Fibroblast of peridontal ligament (primary cell): ENCODE data around the gene LAMA2.
A peak's percentile ranks its signal among the peaks of the same experiment; 100 is the strongest.

Source experiments
- DNase-seq: peaks from one replicate; pipeline ENCODE4 v3.0.0-alpha.2; 2010; ENCODE audit errors: extremely low read depth

Gene LAMA2

GRCh38 chr6:129440691-129441090, 557.8 kb downstream of the LAMA2 start:
- peak; percentile 24 for DNase-seq

GRCh38 chr6:129444683-129445082, 561.7 kb downstream of the LAMA2 start:
- DNase-seq: no peak

- peak; percentile 6 for DNase-seq
These were observed 563.6 kb downstream of the LAMA2 start for GRCh38 chr6:129446272-129447197.

GRCh38 chr6:129447198-129447565, 564.2 kb downstream of the LAMA2 start:
- no peak for DNase-seq

- DNase-seq: no peak
These were observed 566.0 kb downstream of the LAMA2 start for GRCh38 chr6:129448965-129449364.

- DNase-seq: no peak
These were observed 568.2 kb downstream of the LAMA2 start for GRCh38 chr6:129451187-129451586.

- no peak for DNase-seq
These were observed 570.1 kb downstream of the LAMA2 start for GRCh38 chr6:129453073-129453472.

- peak; percentile 22 for DNase-seq
These were observed 571.5 kb downstream of the LAMA2 start for GRCh38 chr6:129454488-129454887.

- DNase-seq: no peak
These were observed 572.3 kb downstream of the LAMA2 start for GRCh38 chr6:129455126-129455769.

GRCh38 chr6:129460221-129460620, 577.3 kb downstream of the LAMA2 start:
- no peak for DNase-seq

- no peak for DNase-seq
These were observed 586.2 kb downstream of the LAMA2 start for GRCh38 chr6:129469070-129469662.

- no peak for DNase-seq
These were observed 589.3 kb downstream of the LAMA2 start for GRCh38 chr6:129472239-129472638.

GRCh38 chr6:129473546-129473945, 590.6 kb downstream of the LAMA2 start:
- DNase-seq: no peak

GRCh38 chr6:129475477-129476247, 592.7 kb downstream of the LAMA2 start:
- no peak for DNase-seq

GRCh38 chr6:129476248-129476564, 593.3 kb downstream of the LAMA2 start:
- no peak for DNase-seq

GRCh38 chr6:129476810-129477209, 593.9 kb downstream of the LAMA2 start:
- no peak for DNase-seq

- no peak for DNase-seq
These were observed 595.4 kb downstream of the LAMA2 start for GRCh38 chr6:129478379-129478778.

- DNase-seq: peak; percentile 74
These were observed 598.8 kb downstream of the LAMA2 start for GRCh38 chr6:129481706-129482105.

GRCh38 chr6:129485746-129486145, 602.8 kb downstream of the LAMA2 start:
- DNase-seq: no peak

GRCh38 chr6:129486327-129486726, 603.4 kb downstream of the LAMA2 start:
- DNase-seq: no peak

- no peak for DNase-seq
These were observed 605.4 kb downstream of the LAMA2 start for GRCh38 chr6:129488313-129488712.

- DNase-seq: no peak
These were observed 606.4 kb downstream of the LAMA2 start for GRCh38 chr6:129489215-129489765.
